Fibroblast of skin of left quadriceps (primary cell): ENCODE data around the gene KCNN3.

Experiments used
- DNase-seq, 2 experiments: peaks; one replicate each; pipeline ENCODE4 v3.0.0-alpha.2; 2013; ENCODE audit warnings: low read depth in 2 of 2

KCNN3 gene

GRCh38 chr1:154661110-154661509 lies 209.0 kb downstream of the KCNN3 start:
- DNase-seq, result no peak

- DNase-seq, result no peak
Observed at GRCh38 chr1:154659823-154660592, 210.1 kb downstream of the KCNN3 start.

- DNase-seq, result no peak
Observed at GRCh38 chr1:154657556-154657955, 212.5 kb downstream of the KCNN3 start.

GRCh38 chr1:154652893-154653292 lies 217.2 kb downstream of the KCNN3 start:
- DNase-seq, result no peak
